H9 (cell line): Measurements from ENCODE around the gene TCF4. TPM values are rescaled to one million over a fixed set of nuclear protein-coding genes. Genes with fewer than 3 reads are reported as not detected.

ENCODE experiments used
- DNase-seq: peaks from one replicate; pipeline ENCODE4 v3.0.0-alpha.2; 2017
- H2AFZ ChIP-seq: one replicate; pipeline ENCODE4 v1.6.1; 2013; ENCODE audit warnings: mild to moderate bottlenecking, low read length, control low read depth, moderate library complexity
- H2AK5ac ChIP-seq: 2 replicates; pipeline ENCODE4 v1.6.1; 2013; ENCODE audit warnings: low read length, control low read depth, mixed read lengths; ENCODE audit not compliant: insufficient read length
- H2BK120ac ChIP-seq: one replicate; pipeline ENCODE4 v1.6.1; 2013; ENCODE audit warnings: low read depth, mild to moderate bottlenecking, low read length, control low read depth, inconsistent platforms; ENCODE audit not compliant: poor library complexity, severe bottlenecking
- H2BK12ac ChIP-seq: 2 replicates; pipeline ENCODE4 v1.6.1; 2013; ENCODE audit warnings: low read length, control low read depth, mixed read lengths, low read depth; ENCODE audit not compliant: insufficient read length
- H2BK15ac ChIP-seq: 2 replicates; pipeline ENCODE4 v1.6.1; 2013; ENCODE audit warnings: low read depth, low read length, control low read depth
- H2BK20ac ChIP-seq: one replicate; pipeline ENCODE4 v1.6.1; 2013; ENCODE audit warnings: low read depth, mild to moderate bottlenecking, low read length, control low read depth, inconsistent platforms; ENCODE audit not compliant: poor library complexity, severe bottlenecking
- H2BK5ac ChIP-seq: 2 replicates; pipeline ENCODE4 v1.6.1; 2013; ENCODE audit warnings: low read length, control low read depth, mixed read lengths; ENCODE audit not compliant: insufficient read length
- H3K14ac ChIP-seq: 2 replicates; pipeline ENCODE4 v1.6.1; 2013; ENCODE audit warnings: low read length, control low read depth; ENCODE audit not compliant: insufficient read depth
- H3K18ac ChIP-seq: 2 replicates; pipeline ENCODE4 v1.6.1; 2013; ENCODE audit warnings: low read depth, mild to moderate bottlenecking, mixed read lengths, low read length, control low read depth; ENCODE audit not compliant: insufficient read length
- H3K23ac ChIP-seq: 2 replicates; pipeline ENCODE4 v1.6.1; 2013; ENCODE audit warnings: low read length, control low read depth, mixed read lengths, low read depth; ENCODE audit not compliant: insufficient read length
- H3K23me2 ChIP-seq: 2 replicates; pipeline ENCODE4 v1.6.1; 2013; ENCODE audit warnings: low read depth, mild to moderate bottlenecking, mixed read lengths, low read length, control low read depth; ENCODE audit not compliant: insufficient read length, poor library complexity, severe bottlenecking
- H3K27ac ChIP-seq: 2 replicates; pipeline ENCODE4 v1.5.1; 2013; ENCODE audit warnings: low read length, control low read depth, mixed read lengths, low read depth; ENCODE audit not compliant: insufficient read length
- H3K27me3 ChIP-seq: 2 replicates; pipeline ENCODE4 v1.6.1; 2013; ENCODE audit warnings: low read length, control low read depth, inconsistent platforms; ENCODE audit not compliant: insufficient read depth
- H3K4ac ChIP-seq: 2 replicates; pipeline ENCODE4 v1.6.1; 2013; ENCODE audit warnings: low read depth, mild to moderate bottlenecking, control low read depth, inconsistent platforms, low read length, moderate library complexity
- H3K4me1 ChIP-seq: 2 replicates; pipeline ENCODE4 v1.6.1; 2013; ENCODE audit warnings: low read length, control low read depth, inconsistent platforms; ENCODE audit not compliant: insufficient read depth
- H3K4me2 ChIP-seq: 2 replicates; pipeline ENCODE4 v1.6.1; 2013; ENCODE audit warnings: low read length, control low read depth, mixed read lengths; ENCODE audit not compliant: insufficient read length, insufficient read depth
- H3K56ac ChIP-seq: 2 replicates; pipeline ENCODE4 v1.6.1; 2013; ENCODE audit warnings: low read depth, mild to moderate bottlenecking, mixed read lengths, low read length, control low read depth; ENCODE audit not compliant: insufficient read length
- H3K79me1 ChIP-seq: 2 replicates; pipeline ENCODE4 v1.6.1; 2013; ENCODE audit warnings: low read depth, mild to moderate bottlenecking, moderate library complexity, low read length, control low read depth, inconsistent platforms; ENCODE audit not compliant: insufficient read depth, poor library complexity, severe bottlenecking
- H3K79me2 ChIP-seq: 2 replicates; pipeline ENCODE4 v1.6.1; 2013; ENCODE audit warnings: low read length, control low read depth, inconsistent platforms; ENCODE audit not compliant: insufficient read depth
- H3K9ac ChIP-seq: 2 replicates; pipeline ENCODE4 v1.6.1; 2013; ENCODE audit warnings: low read length, control low read depth, mixed read lengths; ENCODE audit not compliant: insufficient read length; ENCODE audit errors: extremely low read depth
- H3K9me3 ChIP-seq: one replicate; pipeline ENCODE4 v1.6.1; 2013; ENCODE audit warnings: low read depth, low read length, inconsistent platforms; ENCODE audit not compliant: control insufficient read depth
- H3T11ph ChIP-seq: one replicate; pipeline ENCODE4 v1.6.1; 2013; ENCODE audit warnings: mild to moderate bottlenecking, low read length, control low read depth, inconsistent platforms
- H4K20me1 ChIP-seq: one replicate; pipeline ENCODE4 v1.6.1; 2013; ENCODE audit not compliant: control insufficient read depth, insufficient read length, insufficient read depth
- H4K5ac ChIP-seq: 2 replicates; pipeline ENCODE4 v1.6.1; 2013; ENCODE audit warnings: low read depth, mild to moderate bottlenecking, mixed read lengths, low read length, control low read depth; ENCODE audit not compliant: insufficient read length
- H4K8ac ChIP-seq: replicated peaks from 2 replicates; pipeline ENCODE4 v1.6.1; 2013; ENCODE audit warnings: low read length, control low read depth, mixed read lengths, low read depth; ENCODE audit not compliant: insufficient read length
- H4K91ac ChIP-seq: 2 replicates; pipeline ENCODE4 v1.6.1; 2013; ENCODE audit warnings: low read depth, mild to moderate bottlenecking, moderate library complexity, mixed read lengths, low read length, control low read depth; ENCODE audit not compliant: insufficient read length
- H3K27ac Mint-ChIP-seq, 3 experiments: 2 replicates in 2 of 3; 3 replicates in 1 of 3; pipeline ENCODE4 v1.8.0; 2020 to 2021; ENCODE audit warnings: mixed read lengths in 3 of 3, mild to moderate bottlenecking in 1 of 3, moderate library complexity in 1 of 3
- H3K27me3 Mint-ChIP-seq: 2 replicates; pipeline ENCODE4 v1.8.0; 2021; ENCODE audit warnings: low read depth, mild to moderate bottlenecking, moderate library complexity, mixed read lengths
- H3K36me3 Mint-ChIP-seq, 3 experiments: 2 replicates in 2 of 3; 3 replicates in 1 of 3; pipeline ENCODE4 v1.8.0; 2020 to 2021; ENCODE audit warnings: low read depth in 3 of 3, mixed read lengths in 3 of 3; ENCODE audit not compliant: insufficient read depth in 1 of 3
- H3K4me1 Mint-ChIP-seq, 2 experiments: 2 replicates each; pipeline ENCODE4 v1.8.0; 2020; ENCODE audit warnings: mixed read lengths in 2 of 2
- H3K4me3 Mint-ChIP-seq, 2 experiments: 2 replicates in 1 of 2; 3 replicates in 1 of 2; pipeline ENCODE4 v1.8.0; 2020 to 2021; ENCODE audit warnings: mild to moderate bottlenecking in 2 of 2, mixed read lengths in 2 of 2, moderate library complexity in 1 of 2
- H3K9me3 Mint-ChIP-seq, 2 experiments: 2 replicates in 1 of 2; 3 replicates in 1 of 2; pipeline ENCODE4 v1.8.0; 2020; ENCODE audit warnings: mild to moderate bottlenecking in 2 of 2, mixed read lengths in 2 of 2, moderate library complexity in 1 of 2
- WGBS: extraction: QIAGEN DNeasy Blood & Tissue Kit; methylation state at CpG from one replicate; pipeline ENCODE4 v1.1.7; 2013; ENCODE audit warnings: missing lambda C conversion rate, low lambda C conversion rate, mixed read lengths; ENCODE audit not compliant: insufficient read length; ENCODE audit errors: extremely low coverage; 5-methylcytosine and 5-hydroxymethylcytosine counted together
- total RNA-seq: library from RNA; stranded (reverse); gene quantifications from 2 replicates; pipeline ENCODE4 v1.2.1, GENCODE V29; 2021
- TF ChIP-seq, protein P1 (sequence below): fragments of 200-600 bp; sonication (generic); conservative IDR thresholded peaks from 3 replicates; pipeline ENCODE4 v1.8.0; 2021; ENCODE audit warnings: antibody characterized with exemption, mild to moderate bottlenecking

TCF4 gene
- total RNA-seq, 1 experiment from 2014 or later = 99.4 TPM

DNA sequence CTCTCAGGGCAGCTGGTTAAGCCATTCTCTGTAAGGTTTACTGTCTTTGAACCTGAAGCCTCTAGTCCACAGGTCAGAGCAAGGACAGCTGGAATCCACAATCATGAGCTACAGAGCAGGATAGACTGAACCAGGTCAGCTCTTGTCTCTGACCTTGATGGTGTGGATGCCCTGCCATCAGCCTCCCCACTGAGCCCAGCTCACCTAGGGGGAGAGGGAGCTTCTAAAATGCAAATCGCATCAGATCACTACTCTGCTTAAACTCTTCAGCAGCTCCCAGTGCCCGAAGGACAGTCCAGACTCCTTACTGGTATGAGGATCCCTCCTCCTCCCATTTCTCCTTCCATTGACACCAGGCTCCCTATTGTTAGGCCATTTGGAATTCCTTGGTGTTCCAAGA lies 373.5 kb downstream of the TCF4 start:
- Histone ChIP-seq H3K56ac (no peak overlapping the region), H3K27ac (no peak overlapping the region), H3K9me3 (no peaks in the 10 kb centered on the region), H3K23ac (no peak overlapping the region), H2BK15ac (no peak overlapping the region), H3T11ph (no peak overlapping the region), H2AK5ac (no peak overlapping the region), H4K8ac (no peak overlapping the region), H3K4ac (no peak overlapping the region), H2BK120ac (no peak overlapping the region), H2AFZ (no peak overlapping the region), H3K14ac (no peak overlapping the region), H2BK12ac (no peak overlapping the region), H3K23me2 (no peaks in the 10 kb centered on the region), H4K91ac (no peak overlapping the region), H3K79me2 (no peaks in the 10 kb centered on the region), H3K4me2 (no peak overlapping the region), H4K5ac (no peak overlapping the region), H3K27me3 (no peaks in the 10 kb centered on the region), H3K79me1 (no peaks in the 10 kb centered on the region), H4K20me1 (no peaks in the 10 kb centered on the region), H3K4me1 (peaks cover 9% of the 10 kb centered on the region), H2BK20ac (no peak overlapping the region), H3K9ac (no peak overlapping the region), H2BK5ac (no peak overlapping the region), H3K18ac (no peak overlapping the region)
- no peak overlapping the region for H3K4me3 Mint-ChIP-seq
- DNase-seq = peak; percentile 36
- peaks cover 2% of the 10 kb centered on the region; the same call in 1 of the 2 replicates for H3K27me3 Mint-ChIP-seq
- H3K27ac Mint-ChIP-seq = no peak overlapping the region
- peaks cover 24 to 26% of the 10 kb centered on the region in 2 experiments for H3K4me1 Mint-ChIP-seq
- peaks cover 0 to 3% (median 0%) of the 10 kb centered on the region in 3 experiments; a peak in 1 of 7 replicates for H3K36me3 Mint-ChIP-seq
- H3K9me3 Mint-ChIP-seq = no peaks in the 10 kb centered on the region; a peak in 1 of 5 replicates
- WGBS = no CpG with 5 or more reads among the region's 2 CpGs
- TF ChIP-seq, protein P1, sequence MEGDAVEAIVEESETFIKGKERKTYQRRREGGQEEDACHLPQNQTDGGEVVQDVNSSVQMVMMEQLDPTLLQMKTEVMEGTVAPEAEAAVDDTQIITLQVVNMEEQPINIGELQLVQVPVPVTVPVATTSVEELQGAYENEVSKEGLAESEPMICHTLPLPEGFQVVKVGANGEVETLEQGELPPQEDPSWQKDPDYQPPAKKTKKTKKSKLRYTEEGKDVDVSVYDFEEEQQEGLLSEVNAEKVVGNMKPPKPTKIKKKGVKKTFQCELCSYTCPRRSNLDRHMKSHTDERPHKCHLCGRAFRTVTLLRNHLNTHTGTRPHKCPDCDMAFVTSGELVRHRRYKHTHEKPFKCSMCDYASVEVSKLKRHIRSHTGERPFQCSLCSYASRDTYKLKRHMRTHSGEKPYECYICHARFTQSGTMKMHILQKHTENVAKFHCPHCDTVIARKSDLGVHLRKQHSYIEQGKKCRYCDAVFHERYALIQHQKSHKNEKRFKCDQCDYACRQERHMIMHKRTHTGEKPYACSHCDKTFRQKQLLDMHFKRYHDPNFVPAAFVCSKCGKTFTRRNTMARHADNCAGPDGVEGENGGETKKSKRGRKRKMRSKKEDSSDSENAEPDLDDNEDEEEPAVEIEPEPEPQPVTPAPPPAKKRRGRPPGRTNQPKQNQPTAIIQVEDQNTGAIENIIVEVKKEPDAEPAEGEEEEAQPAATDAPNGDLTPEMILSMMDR = no peak
